Measurements from ENCODE around the gene AGER.
"Not testable (repeated sequence)": the region's sequence is repeated elsewhere in the genome, so short reads cannot be mapped to it uniquely, and the experiment has no call there.

The AGER gene

DNA sequence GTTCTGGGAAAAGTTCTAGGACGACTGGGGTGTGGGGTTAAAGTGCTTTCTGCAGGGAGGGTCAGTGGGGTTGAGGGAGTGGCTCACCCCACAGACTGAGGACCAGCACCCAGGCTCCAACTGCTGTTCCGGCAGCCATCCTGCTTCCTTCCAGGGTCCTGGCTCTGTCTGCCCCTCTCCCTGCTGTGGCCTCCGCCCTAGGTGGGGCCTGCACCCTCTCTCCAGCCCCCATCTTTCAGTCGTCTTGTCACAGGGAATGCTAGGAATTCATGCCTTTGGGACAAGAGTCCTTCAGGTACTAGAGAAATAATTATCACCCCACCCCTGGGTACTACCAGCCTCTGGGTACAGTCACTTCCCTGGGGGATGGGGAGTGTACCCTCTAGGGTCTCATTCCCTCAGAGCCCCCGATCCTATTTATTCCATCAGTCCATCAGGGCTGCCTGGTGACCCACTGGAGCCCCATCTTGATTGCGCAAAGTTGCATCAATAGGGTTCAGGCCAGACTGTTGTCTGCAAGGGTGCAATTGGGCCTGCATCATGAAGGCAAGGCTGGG lies at the start of gene AGER:
Gene AGER, minus strand, starts transcription at position 170 of the 557 bp plus-strand sequence. Its CDS starts 31 bp downstream, at position 139.
- DNase-seq (ENCODE audit: low spot score) = no peak

DNA sequence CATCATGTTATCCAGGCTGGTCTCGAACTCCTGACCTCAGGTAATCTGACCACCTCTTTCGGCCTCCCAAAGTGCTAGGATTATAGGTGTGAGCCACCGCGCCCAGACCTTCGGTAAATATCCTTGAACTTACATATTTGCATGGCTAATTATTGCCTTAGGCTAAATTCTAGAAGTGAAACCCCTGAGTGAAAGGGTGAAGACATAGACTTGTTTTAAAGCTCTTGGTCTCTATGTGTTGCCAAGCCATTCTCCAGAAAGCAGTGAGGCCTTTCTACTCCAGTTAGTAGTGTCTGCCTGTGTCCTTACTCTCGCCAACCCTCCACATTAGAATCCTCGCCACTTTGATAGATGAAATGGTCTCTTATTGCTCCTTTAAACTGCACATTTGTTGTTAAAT lies 42.4 kb upstream of the AGER start:
- no peak for DNase-seq (ENCODE audit: low spot score)

DNA sequence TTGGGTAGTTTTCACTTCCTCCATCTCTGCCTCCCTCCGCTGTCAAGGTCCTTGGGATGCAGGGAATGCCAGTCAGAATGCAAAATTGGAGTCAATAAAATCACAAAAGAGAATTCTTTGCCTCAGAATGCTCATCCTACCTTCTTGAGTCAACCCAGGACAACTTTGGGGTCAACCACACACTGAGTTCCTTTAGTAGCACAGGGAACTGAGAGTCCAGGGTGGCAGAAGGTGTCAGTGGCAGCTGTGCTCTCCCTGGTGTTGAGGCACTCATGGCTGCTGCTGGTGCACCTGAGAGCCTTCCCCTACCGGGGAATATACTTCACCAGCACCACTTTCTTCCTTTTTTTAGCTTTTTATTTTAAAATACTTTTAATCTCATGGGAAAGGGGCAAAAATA lies 40.6 kb upstream of the AGER start:
- no peak for DNase-seq (ENCODE audit: low spot score)

DNA sequence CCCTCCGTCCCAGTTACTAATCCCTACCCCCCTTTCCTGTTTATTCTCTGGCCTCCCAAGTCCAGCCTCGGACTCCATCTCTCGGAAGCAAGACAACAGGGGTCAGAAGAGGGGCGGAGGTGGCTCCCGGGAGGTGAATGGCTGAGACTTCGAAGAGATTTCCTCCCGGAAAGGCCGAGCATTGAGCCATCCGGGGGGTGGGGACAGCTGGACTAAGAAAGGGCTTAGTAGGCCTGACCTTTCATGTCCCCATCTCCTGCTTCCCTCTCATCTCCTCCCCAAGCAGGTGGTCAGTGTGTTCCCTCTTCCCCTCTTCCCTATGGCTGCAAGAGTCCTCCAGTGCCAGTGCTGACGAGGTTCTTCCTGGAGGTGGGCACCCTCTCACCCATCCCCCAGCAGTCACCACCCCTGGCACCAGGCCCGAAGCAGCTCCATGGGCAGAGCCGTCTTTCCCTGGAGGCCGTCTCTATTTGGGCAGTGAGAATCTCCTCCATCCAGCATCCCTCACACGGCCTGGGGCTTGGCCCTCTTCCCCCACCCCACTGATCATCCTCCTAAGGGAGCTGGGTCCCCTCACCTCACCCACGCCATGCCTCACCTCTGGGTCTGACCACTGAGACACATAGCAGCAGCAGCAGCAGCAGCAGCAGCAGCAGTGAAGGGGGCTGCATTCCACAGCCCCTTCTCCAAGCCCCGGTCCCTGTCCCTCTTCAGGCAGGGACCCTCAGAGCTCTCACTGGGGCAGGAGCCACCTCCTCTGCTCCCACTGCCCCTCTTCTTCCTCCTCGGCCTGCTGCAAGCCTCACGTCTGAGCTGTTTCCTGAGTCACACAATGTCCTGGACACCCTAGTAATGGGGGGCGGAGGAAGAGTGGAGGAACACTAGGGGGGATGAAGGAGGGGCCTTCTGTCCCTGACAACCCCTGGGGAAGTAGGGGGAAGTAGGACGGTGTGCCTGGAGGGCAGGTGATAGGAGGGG lies 39.5 kb upstream of the AGER start, which contains the start of gene NOTCH4:
Gene NOTCH4, minus strand, starts transcription at position 810 of the 978 bp plus-strand sequence. Its CDS starts 139 bp downstream, at position 671.
- DNase-seq (ENCODE audit: low spot score) = no peak

DNA sequence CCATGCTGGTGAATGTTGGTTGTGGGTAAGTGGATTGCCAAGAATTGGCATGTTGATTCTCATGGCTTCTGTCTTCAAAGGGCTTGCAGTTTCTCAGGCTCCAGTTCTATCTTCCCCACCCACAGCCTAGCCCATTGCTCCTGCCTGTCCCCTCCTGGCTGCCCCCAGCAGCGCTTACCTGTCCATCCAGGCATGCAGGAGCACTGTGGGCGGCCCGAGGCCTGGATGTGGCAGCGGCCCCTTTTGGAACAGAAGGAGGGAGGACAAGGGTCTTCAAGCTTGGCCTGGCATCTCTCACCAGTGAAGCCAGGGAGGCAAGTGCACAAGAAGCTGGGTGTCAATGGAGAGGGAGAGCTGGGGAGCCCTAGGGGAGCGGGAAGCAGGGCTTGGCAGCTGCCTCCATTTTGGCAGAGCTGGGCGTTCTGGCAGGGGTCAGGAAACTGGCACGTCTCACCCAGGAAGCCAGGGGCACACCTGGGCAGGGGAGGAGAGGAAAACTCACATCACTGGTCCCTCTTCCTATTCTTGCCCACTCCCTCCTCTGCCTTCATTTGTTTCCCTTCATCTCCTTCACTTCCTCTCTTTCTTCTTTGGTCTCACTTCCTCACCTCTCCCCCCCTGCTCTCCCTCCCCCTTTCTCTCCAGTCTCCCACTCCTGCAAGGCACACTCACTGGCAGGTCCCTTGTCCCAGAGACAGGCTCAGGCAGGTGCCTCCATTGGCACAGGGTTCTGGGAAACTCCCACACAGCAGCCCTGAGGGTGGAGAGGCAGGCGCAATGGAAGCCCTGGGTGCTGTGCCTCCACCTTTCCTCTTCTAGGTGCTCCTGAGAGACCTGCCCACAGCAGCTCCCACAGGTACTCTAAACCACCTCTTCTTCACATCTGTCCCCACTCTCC lies 38.5 kb upstream of the AGER start:
- no peak for DNase-seq (ENCODE audit: low spot score)

DNA sequence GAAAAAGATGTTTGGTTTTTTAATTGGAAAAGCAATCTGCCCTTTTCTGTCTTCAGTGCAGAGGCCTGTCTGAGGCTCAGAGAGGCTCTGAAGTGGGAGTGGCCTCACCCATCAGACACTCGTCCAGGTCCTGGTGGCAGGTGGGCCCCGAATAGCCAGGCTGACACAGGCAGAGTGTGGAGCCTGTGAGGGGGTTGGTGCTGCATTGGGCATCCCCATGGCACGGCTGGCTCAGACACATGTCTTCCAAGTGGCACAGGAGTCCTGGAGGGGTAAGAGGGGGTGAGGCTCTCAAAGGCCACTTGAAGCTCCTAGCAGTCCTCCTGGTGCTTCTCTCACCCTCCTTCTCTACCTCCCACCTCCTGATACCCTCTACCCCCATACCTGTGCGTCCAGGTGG lies 36.0 kb upstream of the AGER start:
- no peak for DNase-seq (ENCODE audit: low spot score)

DNA sequence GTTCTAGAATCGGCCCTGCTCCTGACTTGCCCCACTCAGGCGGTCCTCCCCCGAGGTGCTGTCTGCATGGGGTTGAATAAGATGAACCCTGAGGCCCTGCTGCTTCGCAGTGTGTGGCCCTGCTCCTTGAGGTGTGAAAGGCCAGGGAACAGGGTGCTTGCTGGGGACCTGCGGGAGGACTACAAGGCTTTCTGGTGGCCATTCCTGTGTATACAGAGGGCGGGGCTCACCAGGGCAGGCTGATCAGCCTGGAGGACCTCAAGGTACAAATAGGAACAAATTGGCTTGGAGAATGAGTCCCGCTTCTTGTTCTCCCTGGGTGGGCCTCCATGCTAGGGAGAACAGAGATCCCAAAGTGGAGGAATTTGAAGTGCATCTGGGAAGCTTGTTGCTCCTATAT lies 34.1 kb upstream of the AGER start:
- no peak for DNase-seq (ENCODE audit: low spot score)

DNA sequence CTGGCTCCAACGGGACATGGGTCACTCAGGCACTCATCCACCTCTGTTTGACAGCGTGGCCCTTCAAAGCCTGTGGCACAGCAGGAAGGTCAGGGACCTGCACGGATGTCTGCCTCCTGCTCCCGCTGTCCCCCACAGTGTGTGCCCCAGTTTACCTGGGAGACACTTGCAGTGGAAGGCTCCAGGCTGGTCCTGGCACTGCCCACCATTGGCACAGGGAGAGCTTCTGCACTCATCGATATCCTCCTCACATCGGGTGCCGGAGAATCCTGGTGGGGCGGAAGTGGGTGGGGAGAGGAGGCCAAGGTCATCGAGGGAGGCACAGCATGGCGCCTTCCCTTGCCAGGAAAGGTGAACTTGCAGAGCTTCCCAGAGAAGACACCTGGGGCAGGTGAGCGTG lies 32.9 kb upstream of the AGER start:
- no peak for DNase-seq (ENCODE audit: low spot score)

DNA sequence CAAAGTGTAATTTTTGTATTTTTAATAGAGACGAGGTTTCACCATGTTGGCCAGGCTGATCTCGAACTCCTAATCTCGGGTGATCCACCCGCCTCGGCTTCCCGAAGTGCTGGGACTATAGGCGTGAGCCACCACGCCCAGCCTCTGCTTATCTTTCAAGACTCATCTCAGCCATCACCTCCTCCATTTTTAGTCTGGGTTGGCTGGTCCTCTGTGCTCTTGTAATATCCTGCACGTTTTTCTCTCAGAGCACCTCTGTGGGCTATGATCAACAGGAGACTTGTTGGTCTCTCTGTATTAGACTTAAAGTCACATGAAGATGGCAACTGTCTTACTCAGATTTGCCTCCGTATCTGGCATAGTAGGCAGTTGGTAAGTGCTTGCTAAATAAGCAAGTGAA lies 32.2 kb upstream of the AGER start:
- no peak for DNase-seq (ENCODE audit: low spot score)

DNA sequence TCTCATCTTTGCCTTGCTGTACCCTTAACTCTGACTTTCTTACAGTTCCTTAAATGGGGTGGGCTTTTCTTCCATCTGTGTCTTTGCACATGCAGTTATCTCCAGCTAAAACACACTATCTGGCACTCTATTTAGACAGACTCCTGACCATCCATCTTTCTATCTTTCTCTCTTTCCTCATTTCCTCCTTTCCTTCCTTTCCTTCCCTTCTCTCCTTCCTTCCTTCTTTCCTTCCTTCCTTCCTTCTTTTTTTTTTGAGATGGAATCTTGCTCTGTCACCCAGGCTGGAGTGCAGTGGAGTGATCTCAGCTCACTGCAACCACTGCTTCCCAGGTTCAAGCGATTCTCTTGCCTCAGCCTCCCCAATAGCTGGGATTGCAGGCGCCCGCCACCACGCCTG lies 31.6 kb upstream of the AGER start:
- no peak for DNase-seq (ENCODE audit: low spot score)

DNA sequence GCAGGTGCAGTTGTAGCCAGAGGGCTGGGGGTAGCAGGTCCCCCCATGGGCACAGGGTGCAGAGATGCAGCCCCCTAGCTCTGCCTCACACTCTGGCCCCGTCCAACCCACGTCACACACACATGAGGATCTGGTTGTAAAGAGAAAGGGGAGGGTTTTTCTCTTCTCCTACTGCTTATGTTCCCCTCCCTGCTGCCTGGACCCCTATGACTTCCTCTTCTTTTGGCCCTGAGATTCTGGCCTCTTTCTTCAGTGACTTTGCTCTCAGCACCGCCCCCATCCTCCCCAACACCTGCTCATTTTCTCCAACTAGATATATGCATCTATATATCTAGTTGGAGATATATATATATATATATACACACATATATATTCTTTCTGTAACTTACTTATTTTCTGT lies 30.1 kb upstream of the AGER start:
- no peak for DNase-seq (ENCODE audit: low spot score)

DNA sequence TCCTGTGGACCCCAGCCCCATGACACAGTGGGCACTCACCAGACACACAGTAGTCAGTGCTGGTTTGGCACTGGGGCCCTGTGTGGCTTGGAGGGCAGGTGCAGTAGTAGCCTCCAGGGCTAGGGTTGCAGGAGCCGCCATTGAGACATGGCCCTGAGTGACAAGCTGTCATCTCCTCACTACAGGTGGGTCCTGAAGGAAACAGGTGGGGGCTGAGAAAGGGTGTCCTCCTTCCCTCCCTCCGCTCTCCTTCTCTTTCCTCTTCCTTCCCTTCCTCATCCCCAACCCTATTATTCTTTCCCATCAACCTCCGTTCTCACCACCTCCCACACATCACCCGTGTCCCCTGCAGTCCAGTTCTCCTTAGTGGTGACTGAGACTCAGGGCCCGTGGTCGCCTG lies 29.6 kb upstream of the AGER start:
- DNase-seq (ENCODE audit: low spot score) = no peak

DNA sequence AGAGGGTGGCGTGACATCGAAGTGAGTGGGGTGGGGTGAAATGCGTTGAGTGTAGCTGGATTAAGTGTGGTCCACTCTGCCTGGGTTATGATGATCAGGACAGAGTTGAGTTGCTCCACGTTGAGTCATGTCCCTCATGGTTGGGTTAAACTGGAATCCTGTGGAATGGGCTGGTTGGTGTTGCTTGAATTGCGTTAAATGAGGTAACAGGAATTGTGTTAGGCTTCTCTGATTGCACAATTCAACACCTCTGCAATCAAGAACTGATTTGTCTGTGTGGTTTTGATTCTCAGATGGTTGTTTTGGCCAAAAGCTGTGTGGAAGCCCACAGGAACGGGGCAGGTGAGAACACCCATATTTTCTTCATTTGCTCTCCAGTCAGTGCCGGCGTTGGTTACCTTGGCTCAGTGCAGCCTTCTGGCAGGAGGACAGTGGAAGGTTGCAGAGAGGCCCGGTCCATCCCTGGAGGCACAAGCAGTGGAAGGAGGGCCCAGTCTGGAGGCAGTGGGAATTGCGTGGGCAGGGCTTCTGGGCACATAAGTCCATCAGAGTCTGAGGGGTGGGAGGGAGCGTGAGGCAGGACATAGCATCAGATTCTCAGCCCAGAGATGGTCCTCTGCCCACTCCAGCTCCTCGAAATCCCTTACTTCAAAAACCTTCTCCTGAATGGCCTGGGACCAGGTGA lies 28.2 kb upstream of the AGER start:
- DNase-seq (ENCODE audit: low spot score) = no peak

DNA sequence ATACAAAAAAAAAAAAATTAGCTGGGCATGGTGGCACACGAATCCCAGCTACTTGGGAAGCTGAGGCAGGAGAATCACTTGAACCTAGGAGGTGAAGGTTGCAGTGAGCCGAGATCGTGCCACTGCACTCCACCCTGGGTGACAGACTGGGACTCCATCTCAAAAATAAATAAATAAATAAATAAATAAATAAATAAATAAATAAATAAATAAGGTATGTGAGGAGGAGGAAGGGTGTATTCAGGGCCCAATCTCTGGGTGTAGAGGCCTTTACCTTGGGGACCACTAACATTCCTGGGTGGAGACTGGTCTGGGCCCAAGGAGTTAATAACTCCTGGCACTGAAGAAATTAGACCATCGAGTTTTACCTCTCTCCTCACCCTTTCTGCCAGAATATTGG lies 27.4 kb upstream of the AGER start:
- not testable (repeated sequence) for DNase-seq (ENCODE audit: low spot score)

DNA sequence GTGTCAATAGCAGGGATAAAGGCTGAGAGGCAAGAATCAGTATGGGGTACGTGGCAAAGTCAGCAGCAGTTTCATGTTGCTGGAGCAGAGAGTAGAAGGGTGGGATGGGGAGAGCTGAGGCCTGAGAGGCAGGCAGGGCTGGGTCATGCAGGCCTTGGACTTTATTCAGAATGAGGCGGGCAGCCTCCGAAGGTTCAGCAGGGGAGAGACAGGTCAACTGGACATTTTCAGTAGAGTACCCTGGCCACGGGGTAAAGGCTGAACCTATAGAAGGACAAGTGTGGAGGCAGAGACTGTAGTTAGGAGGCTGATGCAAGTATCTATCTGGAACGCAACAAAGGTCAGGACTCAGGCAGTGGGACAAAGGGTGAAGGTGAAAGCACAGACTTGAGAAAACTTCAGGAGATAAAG lies 26.1 kb upstream of the AGER start:
- no peak for DNase-seq (ENCODE audit: low spot score)

DNA sequence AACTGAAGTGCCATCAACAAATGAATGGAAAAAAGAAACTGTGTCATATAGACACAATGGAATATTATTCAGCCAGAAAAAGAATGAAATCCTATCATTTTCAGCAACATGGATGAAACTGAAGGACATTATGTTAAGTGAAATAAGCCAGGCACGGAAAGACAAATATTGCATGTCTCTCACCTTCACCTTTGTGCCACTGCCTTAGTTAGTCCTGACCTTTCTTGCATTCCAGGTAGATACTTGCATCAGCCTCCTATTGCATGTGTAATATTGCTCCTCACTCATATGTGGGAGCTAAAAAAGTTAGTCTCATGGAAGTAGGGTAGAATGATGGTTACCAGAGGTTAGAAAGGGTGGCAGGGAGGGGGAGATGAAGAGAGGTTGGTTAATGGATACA lies 24.9 kb upstream of the AGER start:
- no peak for DNase-seq (ENCODE audit: low spot score)

DNA sequence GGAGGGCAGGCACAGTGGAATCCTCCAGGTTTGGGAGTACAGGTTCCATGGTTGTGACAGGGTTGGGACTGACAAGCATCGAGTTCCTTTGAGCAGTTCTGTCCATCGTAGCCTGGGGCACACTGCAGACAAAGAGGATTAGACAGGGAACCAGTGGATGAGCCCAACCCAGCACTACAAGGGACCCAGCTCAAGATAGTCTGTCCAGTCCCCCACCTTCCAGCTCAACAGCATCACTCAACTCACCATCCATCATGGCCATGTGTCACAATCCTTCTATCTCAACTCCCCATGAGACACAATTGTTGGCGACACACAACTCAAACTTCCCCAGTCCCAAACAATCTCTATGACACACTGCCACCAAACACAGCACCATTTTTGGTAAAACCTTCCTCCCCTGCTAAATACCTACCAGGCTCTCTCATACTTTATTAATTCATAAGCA lies 20.2 kb upstream of the AGER start:
- no peak for DNase-seq (ENCODE audit: low spot score)

DNA sequence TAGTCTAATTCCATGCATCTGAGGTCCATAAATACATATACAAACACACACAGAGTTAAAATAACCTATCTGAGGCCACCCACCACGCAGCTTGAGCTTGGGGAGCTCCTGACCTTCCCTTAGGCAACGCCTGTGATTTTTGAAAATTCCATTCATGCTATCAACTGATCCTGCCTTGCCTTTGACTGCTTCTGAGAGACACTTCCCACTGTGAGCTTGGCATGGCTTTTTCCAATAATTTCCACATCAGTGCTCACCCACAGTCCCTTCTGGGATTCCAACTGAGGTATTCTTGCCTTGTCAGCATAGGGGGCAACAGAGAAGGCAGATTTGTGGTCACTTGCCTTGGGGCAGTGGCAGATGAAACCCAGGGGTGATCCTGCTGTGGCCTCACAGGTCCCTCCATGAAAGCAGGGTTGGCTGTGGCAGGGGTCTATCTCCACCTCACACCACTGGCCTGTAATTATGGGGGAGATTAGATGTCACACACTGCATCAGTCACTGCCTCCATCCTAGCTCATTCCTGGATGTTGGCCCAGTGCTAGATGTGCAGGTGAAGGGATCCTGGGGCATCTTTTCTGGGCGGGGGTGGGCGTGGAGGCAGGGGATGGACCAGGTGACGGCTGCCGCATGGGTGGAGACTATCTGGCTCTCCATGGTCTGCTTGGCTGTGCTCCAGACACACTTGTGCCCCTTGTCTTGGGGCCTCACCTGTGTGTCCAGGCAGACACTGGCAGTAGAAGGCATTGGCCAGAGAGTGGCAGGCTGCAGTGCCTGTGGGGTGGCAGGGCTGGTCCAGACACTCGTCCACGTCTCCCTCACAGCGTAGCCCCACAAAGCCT lies 19.6 kb upstream of the AGER start:
- no peak for DNase-seq (ENCODE audit: low spot score)

DNA sequence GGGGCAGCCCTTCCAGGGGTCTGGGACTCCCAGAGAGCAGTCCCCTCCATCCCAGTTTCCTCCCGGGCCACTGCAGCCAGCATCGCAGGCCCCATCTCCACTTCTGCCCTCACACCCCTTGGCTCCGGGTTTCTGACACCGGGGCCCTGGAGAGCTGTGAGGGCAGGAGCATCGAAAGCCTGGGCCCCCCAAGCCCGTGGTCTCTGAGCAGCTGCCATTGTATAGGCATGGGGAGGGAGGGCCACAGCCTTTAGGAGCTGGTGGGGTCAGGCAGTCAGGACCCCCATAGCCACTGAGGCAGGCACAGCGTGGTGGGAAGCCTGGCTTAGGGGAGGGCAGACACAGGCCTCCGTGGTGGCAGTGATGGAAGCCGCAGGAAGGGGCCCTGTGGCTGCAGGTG lies 18.1 kb upstream of the AGER start:
- DNase-seq (ENCODE audit: low spot score) = no peak

DNA sequence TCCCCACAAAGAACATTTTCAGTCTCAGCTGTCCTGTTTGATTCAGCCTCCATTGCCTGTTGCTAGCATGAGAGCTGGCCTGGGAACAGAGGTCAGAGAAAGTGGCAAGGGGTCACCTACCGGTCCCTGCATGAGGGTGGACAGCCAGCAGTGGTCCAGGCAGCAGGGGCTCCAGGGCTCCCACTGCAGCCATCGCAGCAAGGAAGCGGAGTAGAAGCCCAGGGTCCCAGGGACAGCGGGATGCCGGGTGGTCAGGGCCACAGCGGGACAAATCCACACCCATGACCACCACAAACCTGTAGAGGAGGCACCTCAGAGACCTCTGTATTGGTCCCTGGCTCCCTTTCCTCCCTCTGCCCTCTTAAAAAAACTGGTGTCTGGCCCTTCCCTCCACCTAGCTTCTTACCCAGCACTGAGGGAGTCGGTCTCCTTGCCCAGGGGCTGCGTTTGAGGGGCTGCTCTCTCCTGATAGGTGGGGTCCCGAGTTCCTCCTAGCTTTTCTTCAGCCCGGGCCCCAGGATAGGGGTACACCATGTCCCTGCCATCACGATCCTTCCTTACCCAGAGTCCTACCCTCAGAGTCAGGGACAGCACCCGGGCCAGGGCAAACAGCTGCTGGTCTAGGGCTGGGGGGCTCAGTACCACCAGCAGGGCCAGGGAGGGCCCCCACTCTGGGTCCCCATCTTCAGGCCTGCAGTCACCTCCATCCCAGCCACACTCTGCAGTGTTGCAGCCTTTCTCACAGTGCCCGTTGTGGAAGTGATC lies 16.8 kb upstream of the AGER start:
- no peak for DNase-seq (ENCODE audit: low spot score)

Data from putamen (tissue), 1 donor.